GM18517 (cell line): ENCODE measurements around the gene DAB1.

Experiments used
- ATAC-seq: cut with Tn5 transposase; IDR thresholded peaks from one replicate; pipeline ENCODE4 v1.9.1; 2021; ENCODE audit warnings: mild to moderate bottlenecking, moderate library complexity; ENCODE audit not compliant: unreplicated experiment

DAB1 gene

DNA sequence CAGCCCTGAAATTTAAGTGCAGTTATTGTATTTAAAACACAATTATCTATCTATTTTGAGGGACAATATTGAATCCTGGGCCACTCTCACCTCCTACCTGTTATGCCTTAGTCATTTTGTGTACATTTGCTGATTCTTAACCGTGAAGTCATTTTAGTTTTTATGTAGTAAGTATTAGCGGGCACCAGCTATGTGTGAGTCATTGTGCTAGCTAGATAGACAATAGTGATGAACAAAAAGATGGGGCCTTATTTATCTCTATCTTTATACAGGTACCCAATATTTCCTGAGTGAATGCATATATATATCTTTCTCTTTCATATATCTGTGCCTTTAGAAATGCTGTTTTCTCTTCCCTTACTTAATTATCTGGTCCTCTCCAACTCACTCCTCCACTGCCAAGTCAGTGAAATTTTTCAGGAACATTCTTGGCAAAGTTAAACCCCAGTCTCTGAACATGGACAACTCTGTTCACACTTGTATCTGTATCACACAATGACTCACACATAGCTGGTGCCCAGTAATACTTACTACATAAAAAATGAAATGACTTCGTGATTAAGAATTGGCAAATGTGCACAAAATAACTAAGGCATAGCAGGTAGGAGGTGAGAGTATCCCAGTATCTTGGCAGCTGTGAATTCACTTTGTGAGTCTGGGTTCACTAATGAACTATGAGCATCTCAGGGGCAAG is 292.0 kb downstream of the DAB1 start:
- no peak for ATAC-seq

DNA sequence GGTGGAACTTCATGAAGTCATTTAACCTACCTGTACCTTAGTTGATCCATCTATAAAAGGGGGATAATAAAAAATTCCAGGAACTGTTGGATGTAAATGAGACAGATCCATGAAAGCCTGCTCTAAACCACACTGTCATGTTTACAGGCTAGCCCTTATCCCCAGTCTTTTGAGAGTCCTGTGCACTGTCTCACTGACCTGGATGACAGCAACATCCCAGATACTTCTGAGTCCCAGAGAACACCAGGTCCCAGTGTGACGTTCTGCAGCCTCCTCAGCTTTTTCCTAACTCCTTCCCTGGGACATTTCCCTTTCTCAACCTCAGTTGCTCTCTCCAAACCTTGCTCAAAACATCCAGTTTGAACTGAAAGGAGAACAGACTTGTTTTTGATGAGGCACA is 292.6 kb downstream of the DAB1 start:
- no peak for ATAC-seq

DNA sequence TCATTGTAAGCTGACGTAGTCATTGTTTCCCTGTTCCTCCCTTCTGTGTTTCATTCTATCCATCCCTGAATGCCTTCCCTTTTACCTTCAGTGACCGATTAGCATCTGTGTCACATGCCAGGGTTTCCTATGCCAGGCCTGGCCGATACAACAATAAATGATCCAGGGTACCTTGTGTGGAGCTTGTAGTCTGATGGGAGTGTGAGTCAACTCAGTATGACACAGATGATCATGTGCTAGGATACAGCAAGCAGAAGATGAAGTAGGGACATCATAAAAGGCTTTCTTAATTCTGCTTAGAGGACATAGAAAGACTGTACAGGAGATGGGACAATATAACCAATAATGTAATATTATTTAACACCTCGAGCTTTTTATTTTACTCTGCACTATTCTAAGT is 294.0 kb downstream of the DAB1 start:
- no peak for ATAC-seq

DNA sequence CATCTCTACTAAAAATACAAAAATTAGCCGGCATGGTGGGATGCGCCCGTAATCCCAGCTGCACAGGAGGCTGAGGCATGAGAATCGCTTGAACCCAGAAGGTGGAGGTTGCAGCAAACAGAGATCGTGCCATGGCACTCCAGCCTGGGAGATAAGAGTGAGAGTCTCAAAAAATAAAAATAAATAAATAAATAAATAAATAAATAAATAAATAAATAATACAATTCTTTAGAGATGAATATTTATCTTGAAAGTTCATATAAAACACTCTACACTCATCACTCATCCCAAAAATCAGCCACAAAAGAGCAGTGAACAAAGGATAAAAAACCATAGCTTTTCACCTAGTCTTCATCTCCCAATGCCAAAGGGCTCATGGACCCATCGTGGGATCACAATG is 295.9 kb downstream of the DAB1 start:
- ATAC-seq: no peak

DNA sequence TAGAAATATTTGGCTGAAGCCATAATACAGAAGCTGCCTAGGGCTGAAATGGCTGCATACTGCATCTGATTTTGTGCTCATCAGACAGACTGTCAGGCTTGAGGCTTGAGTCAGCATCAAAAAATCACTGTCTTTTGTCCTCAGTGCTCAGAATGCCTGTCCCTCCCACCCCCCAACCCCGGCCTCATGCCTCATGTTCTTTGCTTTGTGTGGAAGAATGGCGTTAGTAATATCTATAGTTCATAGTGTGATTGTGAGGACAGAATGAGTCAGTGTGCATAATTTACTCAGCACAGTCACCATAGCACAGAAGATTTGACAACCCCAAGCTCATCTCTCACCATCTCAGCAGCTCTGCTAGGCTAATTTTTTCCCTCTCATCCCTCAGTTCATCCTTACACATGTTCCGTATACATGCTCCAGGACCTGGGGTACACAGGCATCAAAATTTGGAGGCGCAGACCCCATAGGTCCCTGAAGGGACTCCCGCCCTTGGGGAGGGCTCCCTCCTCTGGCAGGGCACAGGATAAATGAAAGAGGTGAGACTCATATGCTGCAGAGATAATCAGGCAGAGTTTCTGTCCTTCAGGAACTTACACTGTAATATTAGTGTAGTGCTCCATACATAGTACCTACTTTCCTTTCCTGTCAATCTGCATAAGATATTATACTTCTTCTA is 299.0 kb downstream of the DAB1 start:
- ATAC-seq: no peak

DNA sequence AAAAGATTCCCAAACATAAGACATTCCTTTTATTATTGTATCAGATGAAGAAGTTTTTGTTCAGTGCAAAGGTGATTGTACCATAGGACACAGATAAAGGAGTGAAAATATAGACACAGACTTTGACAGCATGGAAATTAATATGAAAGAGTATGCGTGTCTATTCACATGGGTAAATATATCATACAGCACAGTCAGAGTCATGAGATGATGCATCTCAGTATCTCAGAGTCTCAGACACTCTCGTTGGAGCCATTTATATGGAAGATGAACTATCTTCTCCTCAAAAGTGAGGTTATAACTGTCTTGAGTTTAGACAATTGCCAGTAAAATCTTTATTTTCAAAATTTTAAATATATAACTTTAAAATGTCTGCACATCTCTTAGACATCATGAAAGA is 299.7 kb downstream of the DAB1 start:
- ATAC-seq: no peak

DNA sequence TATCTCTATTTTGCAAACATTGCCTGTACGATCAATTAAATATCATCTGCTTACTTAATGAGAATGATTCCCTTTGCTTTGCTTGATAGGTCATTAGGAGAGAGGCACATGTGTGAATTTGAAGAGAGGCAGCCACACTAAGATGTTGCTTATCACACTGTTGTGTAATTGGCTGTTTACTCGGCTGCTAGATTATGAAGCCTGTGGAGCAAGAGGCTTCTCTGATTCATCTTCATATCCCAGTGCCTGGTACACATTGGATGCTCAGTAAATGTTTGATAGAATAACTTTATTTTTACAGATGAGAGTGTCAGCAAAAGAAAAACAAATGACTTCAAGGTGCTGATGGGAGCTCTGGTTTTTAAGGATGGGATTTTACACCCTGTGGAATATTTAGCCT is 301.8 kb downstream of the DAB1 start:
- ATAC-seq: no peak

DNA sequence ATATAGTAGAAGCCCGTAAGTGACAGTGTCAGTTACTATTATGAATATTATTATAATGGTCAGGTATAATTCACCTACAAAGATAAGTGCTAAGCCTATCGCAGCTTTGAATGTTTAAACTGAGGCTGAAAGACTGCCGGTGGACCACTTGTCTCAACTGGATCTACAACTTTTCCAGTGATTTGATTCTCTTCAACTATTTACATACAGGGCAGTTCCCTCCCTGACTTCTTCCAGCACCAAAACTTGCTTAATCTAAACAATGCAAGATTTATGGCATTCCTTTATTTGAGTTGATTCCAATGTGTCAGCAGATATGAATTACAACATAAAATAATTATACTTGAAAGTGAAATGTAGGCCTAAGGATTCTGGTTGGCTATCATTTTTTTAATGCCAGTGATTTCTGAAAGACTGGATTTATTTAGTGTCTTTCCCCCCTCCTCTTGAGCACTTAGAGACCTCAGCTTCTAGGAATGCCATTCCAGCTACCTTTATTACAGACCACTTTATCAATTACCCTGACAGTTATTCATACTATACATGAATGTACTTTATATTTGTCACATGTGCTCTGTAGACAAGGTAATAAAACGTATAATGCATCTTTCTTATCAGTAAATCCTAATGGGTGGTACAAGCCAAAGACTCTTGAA is 304.8 kb downstream of the DAB1 start:
- no peak for ATAC-seq

DNA sequence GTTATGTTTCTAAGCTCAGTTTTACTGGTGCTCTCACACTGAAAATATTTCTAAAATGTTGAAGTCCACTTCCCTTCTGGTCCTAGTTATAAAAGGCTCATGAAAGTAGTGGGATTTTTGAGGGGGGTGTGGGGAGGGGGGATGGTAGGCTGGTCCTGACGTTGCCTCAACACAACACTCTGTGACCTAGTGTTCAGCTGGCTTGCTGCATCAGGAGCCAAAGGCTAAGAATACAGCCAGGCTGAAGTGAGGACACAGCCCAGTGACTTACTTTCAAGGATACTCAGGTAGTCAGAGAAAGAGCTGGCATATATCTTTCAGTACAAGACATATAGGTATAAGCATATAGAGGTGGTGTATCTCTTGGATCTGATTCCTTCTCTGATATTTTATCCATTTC is 306.1 kb downstream of the DAB1 start:
- ATAC-seq: no peak

DNA sequence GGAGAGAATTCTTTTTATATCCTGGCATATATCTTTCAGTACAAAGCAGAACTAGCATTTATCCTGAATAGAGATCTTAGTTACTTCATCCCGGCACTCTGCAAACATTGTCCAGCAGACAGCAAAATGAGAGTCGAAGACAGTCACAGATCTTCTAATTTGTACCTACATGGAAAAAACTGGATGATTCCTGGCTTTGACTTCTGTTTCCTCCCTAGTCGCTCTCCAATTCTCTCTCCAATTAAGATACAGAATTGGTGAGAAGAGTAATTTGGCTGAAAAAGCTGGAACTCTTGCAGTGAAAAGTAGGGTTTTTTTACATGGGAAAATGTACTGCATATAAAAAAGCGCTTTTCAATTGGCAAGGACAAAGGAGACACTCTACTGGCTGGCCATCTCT is 307.0 kb downstream of the DAB1 start:
- ATAC-seq: no peak

DNA sequence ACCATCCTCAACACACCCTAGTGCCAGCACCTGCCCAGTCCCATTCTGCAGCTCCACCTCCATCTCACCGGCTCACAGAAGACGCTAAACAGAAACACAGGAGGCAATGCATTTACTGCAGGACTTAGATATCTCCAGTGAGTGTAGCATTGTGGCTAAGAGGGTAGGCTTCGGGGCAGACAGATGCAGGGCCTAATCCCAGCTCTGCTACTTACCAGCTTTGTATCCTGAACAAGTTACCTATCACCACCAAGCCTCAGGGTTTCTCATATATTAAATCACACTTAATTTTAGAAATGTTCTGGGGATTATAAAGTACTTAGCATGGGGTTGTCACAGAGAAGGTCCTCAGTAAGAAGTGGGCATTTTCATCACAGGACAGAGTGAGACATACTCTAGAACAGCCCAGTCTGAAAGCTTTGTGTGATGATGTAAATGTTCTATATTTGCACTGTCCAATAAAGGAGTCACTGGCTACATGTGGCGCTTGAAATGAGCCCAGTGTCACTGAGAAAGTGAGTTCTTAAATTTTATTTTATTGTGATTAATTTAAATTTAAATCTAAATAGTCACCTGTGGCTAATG is 308.7 kb downstream of the DAB1 start:
- ATAC-seq: no peak

DNA sequence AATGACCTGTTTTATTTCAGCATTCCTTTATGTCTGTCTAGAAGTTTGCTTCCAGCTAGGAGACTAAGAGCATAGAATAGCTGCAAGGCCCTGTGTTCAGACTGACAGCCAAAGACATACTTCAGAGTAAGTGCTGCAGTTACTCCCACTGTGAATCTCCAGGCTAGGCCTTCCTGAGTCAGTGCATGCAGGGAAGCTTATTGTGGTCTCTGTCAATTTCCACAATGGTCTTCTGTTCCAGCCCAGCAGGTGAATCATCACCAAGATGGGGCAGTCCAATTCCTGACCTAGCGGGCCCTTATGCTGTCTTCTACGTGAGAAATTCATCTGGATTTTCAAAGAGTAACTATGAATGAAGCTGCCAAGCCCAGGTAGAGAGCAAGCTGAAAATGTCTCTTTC is 311.7 kb downstream of the DAB1 start:
- no peak for ATAC-seq

DNA sequence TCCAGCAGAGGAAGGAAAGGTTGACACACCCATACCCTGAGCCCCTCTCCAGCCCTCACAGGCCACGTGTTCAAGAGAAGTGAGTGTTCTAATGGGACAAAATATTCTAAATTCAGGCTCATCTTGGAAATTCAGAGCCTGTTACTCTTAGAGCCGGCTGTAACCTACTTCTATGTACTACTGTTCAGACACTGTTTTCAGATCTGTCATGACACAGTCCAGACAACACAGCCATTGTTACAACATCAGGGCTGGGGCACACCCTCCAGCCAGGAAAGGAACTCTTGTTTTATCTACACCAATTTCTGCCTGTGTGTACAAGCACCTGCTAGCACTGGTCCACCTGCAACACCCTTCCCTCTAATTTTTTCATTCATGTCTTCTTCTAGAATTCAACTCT is 312.7 kb downstream of the DAB1 start:
- ATAC-seq: no peak

DNA sequence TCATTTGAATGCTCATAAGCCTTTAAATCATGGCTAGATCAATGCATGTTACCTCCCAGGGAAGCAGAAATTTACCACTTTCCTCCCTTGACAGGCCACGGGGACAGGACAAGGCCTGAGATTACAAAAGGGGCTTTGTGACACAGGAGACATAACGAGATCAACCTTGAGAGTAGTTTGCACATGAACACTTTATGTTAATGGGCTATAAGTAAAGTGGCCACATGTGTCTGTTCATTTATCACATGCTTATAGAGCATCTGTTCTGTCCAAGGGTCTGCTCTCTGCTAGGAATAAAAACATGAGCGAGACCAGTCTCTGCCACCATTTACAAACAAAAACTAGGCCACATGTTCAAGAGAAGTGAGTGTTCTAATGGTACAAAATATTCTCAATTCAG is 314.0 kb downstream of the DAB1 start:
- ATAC-seq: no peak

DNA sequence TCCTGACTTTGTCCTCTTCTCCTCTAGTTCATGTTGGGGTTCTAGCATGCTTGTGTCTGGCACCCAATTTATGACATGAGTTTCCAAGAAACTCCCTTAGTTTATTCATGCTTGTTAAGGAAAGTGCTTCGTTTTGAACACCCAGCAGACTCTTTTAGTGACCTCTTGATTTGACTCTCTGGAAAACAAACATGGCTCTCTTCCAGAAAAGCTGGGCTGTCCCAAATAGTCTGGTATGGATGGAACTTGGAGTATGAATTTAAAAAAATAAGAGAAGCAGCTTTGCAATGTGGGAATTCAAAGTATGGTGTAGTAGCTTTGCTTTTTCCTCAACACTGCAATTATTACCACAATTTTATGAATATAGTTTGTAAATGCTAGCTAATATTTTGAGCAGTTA is 314.6 kb downstream of the DAB1 start:
- no peak for ATAC-seq

DNA sequence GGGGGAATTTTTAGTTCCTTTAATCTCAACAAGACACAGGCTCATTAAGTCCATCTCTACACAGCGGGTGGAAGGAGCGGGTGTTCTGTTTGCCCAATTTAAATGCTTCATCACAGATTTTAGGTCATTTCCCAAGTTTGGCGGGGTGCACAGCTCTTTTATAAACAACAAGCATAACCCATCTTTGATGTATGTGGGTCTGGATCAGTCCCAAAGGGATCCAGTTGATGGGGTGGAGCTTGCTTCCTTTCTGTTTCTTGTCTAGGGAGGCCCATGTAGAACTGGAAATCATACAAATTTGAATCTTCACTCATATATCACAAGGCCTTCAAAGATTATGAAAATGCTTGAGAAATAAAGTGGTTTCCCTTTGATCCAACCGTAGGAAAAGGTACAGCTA is 317.6 kb downstream of the DAB1 start:
- no peak for ATAC-seq

DNA sequence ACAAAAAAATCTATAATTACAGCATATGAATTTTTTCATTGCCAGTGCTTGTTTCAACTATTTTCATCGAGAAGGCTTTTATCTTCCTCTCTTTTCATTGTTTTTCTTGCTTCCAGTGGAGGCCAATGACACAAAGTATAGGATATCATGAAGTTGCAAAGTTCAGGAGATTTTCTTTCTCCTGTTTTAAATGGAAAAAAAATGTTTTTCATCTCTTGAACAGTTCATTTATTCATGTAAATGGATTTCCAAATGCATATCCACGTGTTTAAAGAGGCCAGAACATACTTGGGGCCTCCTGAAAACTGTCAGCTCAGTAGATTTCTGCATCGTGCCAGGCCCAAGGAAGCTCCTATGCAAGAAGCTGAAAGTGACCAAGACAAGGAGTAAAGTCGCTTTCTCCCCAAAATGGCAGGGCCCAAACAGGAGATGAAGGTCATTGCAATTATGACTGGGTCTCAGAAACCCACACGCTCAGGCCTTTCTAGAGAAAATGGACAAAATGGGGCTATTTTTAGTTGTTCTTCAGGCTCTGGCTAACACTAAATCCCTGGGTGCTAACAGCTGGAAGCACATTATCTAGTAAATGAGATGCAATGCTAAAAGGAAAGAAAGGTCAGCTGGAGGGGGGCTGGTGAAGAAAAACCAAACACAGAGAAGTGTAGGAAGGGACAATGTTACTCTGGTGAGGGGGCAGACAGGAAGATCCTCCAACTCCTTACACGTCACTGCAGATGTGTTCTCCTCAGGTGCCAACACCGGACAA is 321.1 kb downstream of the DAB1 start:
- no peak for ATAC-seq

DNA sequence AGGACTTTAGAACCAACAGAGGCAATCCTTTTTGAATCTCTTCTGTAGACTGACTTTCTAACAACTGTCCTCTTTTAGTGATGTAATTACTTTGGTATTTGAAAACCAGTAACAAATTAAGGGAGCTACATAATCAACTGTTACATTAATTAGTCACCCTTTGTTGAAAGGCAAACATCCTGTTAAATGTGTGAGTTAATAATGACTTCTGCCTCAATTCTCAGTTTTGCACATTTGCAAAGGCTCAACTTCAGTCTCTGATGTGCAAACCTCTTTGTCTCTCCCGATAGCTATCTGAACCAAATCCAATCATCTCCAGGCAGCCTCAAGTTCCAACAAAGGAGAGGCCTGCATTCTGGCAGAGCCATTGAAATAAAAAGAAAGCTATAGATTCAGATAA is 322.7 kb downstream of the DAB1 start:
- ATAC-seq: no peak

DNA sequence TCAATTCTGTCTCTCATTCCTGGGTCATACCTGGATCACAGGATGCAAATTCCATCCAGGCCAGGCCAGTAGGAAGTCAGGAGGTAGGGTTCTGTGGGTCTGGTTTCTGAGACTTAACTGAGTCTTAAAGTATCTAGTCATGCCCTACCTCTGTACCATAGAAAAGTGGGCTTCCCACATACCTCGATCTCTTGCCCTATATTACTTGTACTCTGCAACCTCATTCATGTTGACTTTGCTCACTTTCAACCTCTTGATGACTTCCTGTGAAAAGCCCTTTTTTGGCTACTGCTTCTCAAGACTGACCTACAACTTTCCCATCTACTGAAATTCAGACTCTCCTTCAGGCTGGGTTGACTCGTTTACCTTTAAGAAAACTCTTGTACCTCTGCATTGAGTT is 329.1 kb downstream of the DAB1 start:
- ATAC-seq: no peak

DNA sequence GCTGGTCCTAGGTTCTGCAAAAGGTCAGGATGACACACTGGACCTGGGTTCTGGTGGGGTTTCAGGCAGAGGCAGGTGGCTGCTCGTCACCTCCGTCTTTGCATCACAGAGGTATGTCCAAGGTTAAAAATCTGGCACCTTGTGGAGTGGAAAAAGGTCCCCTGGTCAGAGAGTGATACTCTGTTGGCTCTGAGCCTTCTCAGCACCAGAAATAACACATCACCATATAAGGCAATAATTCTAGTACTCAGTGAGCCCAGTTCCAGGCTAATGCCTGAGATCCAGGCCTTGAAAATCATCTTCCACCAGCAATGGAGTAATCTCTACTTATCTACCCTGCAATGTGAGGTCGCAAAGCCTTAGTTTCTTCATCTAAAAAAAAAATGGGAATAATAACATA is 330.7 kb downstream of the DAB1 start:
- no peak for ATAC-seq

DNA sequence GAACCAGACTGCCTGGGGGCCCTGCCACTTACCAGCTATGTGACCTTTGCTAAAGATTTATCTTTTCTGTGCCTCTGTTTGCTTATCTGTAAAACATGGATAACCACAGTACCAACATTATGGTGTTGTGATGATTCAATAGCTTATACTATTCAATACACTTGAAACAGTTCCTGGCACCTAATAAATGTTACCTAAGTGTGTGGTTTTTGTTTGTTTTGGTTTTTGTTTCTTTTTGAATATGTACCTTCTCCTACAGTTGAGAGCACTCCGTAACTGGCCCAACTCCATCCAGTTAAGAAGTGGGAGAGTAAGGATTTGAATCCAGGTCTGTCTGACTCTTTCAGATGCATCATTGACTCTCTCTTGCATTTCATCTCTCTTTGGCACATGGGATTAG is 332.2 kb downstream of the DAB1 start:
- ATAC-seq: no peak
